HEK293 (cell line): ENCODE data around the gene CAMKMT.

Experiments used
- CTCF ChIP-seq: fragments of 450-650 bp; formaldehyde crosslinking; IDR thresholded peaks from 2 replicates; pipeline ENCODE4 v1.5.1; 2016; ENCODE audit warnings: missing biosample characterization, missing genetic modification characterization
- ZNF221 ChIP-seq: fragments of 450-650 bp; formaldehyde crosslinking; IDR thresholded peaks from 2 replicates; pipeline ENCODE4 v1.5.1; 2017; ENCODE audit warnings: missing biosample characterization, missing genetic modification characterization, borderline replicate concordance
- ZNF639 ChIP-seq: fragments of 450-650 bp; formaldehyde crosslinking; IDR thresholded peaks from 2 replicates; pipeline ENCODE4 v1.5.1; 2016; ENCODE audit warnings: missing biosample characterization, missing genetic modification characterization
- ZSCAN23 ChIP-seq: fragments of 450-650 bp; formaldehyde crosslinking; IDR thresholded peaks from 2 replicates; pipeline ENCODE4 v1.5.1; 2016; ENCODE audit warnings: missing biosample characterization, missing genetic modification characterization

- TF ChIP-seq CTCF (tag by site-specific recombination) (no peak), ZNF221 (tag by site-specific recombination) (no peak), ZSCAN23 (tag by site-specific recombination) (no peak), ZNF639 (tag by site-specific recombination) (no peak)
Observed at GRCh38 chr2:44579837-44580230, 218.1 kb downstream of the CAMKMT start.
